DOHH2 (cell line): ENCODE data around the gene NAE1.

Source experiments
- EZH2phosphoT487 ChIP-seq: fragments of 200-600 bp; sonication (generic); IDR thresholded peaks from 2 replicates; pipeline ENCODE4 v1.6.1; 2017; ENCODE audit warnings: borderline replicate concordance, mild to moderate bottlenecking, antibody characterized with exemption, low read length, moderate library complexity, mixed read lengths
- TF ChIP-seq, protein P1 (sequence below): fragments of 200-600 bp; sonication (generic); IDR thresholded peaks from one replicate; pipeline ENCODE4 v1.5.1; 2014; ENCODE audit warnings: antibody characterized with exemption, mild to moderate bottlenecking, low read depth, low read length; ENCODE audit not compliant: poor library complexity, severe bottlenecking

GRCh38 chr16:66810391-66810790 lies 20.4 kb downstream of the NAE1 start:
- TF ChIP-seq, protein P1, sequence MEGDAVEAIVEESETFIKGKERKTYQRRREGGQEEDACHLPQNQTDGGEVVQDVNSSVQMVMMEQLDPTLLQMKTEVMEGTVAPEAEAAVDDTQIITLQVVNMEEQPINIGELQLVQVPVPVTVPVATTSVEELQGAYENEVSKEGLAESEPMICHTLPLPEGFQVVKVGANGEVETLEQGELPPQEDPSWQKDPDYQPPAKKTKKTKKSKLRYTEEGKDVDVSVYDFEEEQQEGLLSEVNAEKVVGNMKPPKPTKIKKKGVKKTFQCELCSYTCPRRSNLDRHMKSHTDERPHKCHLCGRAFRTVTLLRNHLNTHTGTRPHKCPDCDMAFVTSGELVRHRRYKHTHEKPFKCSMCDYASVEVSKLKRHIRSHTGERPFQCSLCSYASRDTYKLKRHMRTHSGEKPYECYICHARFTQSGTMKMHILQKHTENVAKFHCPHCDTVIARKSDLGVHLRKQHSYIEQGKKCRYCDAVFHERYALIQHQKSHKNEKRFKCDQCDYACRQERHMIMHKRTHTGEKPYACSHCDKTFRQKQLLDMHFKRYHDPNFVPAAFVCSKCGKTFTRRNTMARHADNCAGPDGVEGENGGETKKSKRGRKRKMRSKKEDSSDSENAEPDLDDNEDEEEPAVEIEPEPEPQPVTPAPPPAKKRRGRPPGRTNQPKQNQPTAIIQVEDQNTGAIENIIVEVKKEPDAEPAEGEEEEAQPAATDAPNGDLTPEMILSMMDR: no peak
- TF ChIP-seq EZH2phosphoT487: no peak
